Renal cortical epithelial cell (primary cell): ENCODE measurements around the gene GJB6. TPM values are rescaled to one million over a fixed set of nuclear protein-coding genes. Genes with fewer than 3 reads are reported as not detected.
A peak's percentile ranks its signal among the peaks of the same experiment; 100 is the strongest.

Experiments used
- DNase-seq: peaks from one replicate; pipeline ENCODE4 v3.0.0-alpha.2; 2011; ENCODE audit warnings: low read depth
- total RNA-seq: library from RNA; depleted of rRNA; stranded (reverse); fragments of >200 nt; gene quantifications from 2 replicates; pipeline ENCODE4 v1.2.3, GENCODE V29; 2014

The GJB6 gene
- total RNA-seq, 1 donor from 2014 or later = not detected

GRCh38 chr13:20227288-20227687, 4.8 kb downstream of the GJB6 start:
- DNase-seq = no peak

DNA sequence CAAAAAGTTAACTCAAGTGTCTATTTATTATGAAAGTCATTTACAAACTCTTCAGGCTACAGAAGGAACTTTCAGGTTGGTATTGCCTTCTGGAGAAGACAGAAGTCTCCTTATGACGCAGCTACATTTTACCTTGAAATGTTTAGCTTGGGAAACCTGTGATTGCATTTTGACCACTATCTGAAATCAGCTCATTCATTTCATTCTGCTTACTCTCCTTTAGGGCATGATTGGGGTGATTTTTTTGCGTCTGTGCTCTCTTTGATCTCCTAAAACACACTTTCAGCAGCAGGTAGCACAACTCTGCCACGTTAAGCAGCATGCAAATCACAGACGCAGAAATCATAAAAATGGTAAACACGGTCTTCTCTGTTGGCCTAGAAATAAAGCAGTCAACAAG, 9.6 kb downstream of the GJB6 start:
- no peak for DNase-seq

DNA sequence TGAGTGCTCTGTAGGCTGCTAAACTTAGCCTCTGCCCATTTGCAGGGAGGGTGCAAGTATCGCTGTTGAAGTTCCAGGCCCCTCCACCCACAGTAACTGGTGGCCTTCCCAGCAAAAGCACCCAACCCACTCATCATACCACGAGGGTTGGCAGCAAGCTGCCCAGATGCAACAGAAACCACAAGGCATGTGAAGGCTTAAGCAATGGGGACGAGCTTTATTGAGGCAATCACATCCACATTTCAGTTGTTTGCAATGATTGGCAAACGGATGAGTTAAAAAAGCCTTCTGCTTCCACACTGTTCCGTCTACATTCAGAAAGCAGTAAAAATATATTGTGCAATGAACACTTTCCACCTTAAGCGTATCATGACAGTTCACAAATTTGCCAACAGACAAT, 10.3 kb downstream of the GJB6 start:
- DNase-seq = peak; percentile 51

DNA sequence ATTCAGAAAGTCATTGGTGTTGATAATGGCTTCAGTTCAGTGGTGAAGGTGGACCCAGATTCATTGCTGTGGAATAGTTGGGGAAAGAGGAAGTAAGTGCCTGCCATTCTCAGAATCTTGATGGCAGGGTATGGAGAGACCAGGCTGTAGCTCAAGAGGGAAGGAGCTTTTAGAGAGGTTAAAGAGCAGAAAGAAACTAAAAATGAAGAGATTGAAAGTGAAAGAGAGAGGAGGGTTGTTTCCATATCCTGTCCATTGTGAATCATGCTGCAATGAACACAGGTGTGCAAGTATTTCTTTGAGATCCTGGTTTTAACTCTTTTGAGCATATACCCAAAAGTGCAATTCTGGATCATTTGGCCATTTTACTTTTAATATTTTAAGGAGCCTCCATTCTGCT, 12.5 kb downstream of the GJB6 start:
- no peak for DNase-seq

DNA sequence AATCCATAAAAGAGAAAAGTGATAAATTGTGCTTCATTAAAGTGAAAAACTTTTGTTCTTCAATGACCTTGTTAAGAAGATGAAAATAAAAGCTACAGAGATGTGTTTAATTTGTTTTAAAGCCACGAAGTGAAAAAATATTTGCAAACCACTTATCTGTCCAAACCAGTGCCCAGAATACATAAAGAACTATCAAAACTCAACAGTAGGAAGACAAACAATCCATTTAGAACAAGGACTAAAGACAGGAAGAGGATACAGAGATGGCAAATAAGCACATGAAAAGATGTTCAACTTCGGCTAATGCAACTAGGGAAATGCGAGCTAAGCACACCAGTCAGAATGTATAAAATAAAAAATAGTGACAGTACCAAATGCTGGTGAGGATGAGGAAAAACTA, 15.0 kb downstream of the GJB6 start:
- DNase-seq = no peak

DNA sequence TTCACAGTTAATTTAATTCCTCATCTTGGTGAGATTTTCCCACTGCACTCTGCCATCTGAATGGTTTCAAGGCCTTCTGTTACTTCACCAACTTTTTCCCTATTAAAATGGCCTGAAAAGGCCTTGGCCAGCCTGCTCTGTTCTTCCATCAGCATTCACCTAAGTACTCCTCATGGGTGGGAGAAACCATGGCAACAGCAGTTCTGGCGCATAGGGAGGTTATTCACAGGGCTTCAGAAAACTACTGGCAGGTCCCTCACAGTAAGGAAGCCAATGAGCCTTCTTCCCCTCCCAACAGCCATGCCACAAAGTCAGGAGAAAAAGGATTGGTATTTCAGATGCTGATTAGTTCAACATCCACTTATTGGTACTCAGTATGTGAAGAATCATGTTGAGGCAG, 22.2 kb downstream of the GJB6 start:
- DNase-seq = no peak

DNA sequence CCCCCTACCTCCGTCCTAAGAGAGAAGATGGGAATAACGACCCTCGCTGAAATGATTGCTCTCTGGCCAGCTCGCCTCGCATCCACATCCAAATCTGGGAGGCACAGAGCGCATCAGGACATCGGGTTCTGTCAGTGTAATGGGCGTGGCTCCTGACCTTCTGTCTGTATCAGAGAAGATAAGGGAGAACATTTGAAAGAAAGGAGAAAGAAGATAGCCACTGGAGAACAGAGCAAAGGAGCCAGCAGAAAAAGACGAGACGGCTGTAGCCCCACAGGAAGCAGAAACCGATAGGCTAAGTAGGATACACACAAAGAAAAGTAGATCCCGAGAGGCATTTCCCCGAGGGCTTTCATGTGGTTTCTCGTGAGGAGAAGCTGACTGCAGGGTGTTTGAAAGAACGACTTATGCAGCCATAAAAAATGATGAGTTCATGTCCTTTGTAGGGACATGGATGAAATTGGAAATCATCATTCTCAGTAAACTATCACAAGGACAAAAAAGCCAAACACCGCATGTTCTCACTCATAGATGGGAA, 25.4 kb downstream of the GJB6 start:
- no peak for DNase-seq

- DNase-seq = no peak
These were observed 25.9 kb downstream of the GJB6 start for GRCh38 chr13:20206065-20206697.

- DNase-seq = peak; percentile 81
These were observed 33.3 kb downstream of the GJB6 start for GRCh38 chr13:20198781-20199180.

DNA sequence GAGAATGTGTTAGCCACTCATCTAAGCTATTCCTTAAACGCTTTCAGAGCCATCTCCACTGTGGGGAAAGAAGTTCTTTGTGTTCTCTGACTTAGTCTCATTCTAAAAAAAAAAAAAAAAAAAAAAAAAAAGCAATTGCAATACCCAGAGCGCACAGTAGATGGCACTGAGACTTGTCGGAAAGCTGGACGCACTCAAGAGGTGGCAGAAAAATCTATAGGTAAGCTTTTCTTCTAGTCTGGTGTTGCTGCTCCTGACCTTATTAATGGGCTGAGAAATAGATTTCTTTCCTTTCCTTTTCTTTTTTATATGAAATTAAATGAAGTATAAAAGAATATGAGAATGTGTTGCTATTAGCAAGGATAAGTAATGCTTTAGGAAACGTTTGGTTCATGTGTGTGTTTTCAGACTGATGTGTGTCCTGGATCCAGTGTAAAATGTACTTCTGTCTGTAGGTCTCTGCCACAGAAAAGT, 34.7 kb downstream of the GJB6 start:
- DNase-seq = peak; percentile 66

DNA sequence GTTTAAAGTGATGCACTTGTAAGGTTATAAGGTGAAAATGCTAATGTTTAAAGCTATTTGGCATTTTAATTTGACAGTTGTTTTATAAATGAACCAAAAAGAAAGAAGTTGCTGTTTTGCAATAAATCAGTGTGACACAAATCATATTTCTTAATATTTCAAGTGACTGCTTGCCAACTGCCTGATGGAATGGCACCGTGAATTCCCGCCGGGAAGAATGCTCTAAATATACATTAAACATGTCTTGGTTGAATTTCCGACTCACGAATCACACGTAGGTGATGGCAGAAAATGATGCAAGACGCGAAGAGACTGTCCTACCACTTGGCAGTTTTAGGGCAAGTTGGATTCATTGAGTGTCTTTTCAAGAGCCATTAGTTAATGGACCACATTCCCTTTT, 36.3 kb downstream of the GJB6 start:
- no peak for DNase-seq

- DNase-seq = no peak
These were observed 38.0 kb downstream of the GJB6 start for GRCh38 chr13:20193907-20194631.

DNA sequence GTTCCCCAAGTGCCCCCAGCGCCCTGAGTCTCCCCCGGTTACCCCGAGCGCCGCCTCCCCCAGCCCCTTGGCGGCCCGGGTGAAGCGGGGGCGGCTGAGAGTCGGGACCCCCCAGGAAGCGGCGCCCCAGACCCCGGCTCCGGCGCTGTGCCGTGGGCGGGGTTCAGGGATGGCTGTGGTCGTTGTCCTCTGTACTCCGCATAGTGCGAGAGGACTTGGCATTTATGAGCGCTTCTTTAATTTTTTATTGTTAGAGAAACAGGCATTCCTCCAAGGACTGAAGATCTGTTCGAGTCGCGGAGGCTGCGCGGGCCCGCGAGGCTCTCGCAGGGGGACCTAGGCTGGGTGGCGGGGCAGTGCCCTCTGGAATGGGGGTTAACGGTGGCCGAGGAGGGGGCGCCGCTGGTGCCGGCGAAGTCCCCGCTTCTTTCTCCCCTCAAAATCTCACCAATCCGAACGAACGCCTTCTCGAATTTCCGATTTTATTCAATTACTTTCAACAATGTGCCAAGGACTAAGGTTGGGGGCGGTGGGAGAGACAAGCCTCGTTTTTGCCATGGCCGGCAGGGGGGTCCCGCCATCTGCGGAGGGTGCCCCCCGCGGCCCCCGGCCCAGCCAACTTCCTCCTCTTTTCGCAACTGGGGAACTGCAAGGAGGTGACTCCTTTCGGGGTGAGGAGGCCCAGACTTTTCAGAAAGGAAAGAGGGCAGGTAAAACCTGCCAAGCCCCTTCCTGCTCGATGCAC, 38.8 kb downstream of the GJB6 start:
- DNase-seq = no peak

DNA sequence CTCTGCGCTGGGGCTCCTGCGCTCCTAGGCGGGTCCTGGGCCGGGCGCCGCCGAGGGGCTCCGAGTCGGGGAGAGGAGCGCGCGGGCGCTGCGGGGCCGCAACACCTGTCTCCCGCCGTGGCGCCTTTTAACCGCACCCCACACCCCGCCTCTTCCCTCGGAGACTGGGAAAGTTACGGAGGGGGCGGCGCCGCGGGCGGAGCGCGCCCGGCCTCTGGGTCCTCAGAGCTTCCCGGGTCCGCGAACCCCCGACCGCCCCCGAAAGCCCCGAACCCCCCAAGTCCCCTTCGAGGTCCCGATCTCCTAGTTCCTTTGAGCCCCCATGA, 39.3 kb downstream of the GJB6 start, which contains the start of gene GJB2:
TSS of gene GJB2 (minus strand) at position 103 of the 326 bp plus-strand sequence. CDS start 3,357 bp downstream, outside the sequence.
- DNase-seq = no peak

DNA sequence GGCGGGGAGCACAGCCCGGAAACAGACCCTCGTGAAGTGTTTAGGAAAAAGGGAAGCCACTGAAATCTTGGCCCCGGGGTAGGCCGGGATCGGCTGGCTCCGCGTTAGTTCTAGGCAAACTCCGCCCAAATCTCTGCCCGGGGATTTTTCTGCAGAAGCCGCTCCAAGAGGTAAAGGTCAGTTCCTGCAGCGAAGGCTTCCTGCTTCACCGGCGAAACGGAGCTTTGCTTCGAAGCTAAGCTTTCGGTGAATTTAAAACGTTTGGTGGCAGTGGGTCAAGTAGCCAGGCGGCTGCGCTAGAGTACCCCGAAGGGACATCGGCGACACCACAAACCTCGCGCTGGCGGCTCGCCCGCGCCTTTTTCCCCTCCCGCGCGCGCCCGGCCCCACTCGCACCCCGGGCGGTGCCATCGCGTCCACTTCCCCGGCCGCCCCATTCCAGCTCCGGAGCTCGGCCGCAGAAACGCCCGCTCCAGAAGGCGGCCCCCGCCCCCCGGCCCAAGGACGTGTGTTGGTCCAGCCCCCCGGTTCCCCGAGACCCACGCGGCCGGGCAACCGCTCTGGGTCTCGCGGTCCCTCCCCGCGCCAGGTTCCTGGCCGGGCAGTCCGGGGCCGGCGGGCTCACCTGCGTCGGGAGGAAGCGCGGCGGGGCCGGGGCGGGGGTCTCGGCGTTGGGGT, 39.8 kb downstream of the GJB6 start:
- peak; percentile 32 for DNase-seq

DNA sequence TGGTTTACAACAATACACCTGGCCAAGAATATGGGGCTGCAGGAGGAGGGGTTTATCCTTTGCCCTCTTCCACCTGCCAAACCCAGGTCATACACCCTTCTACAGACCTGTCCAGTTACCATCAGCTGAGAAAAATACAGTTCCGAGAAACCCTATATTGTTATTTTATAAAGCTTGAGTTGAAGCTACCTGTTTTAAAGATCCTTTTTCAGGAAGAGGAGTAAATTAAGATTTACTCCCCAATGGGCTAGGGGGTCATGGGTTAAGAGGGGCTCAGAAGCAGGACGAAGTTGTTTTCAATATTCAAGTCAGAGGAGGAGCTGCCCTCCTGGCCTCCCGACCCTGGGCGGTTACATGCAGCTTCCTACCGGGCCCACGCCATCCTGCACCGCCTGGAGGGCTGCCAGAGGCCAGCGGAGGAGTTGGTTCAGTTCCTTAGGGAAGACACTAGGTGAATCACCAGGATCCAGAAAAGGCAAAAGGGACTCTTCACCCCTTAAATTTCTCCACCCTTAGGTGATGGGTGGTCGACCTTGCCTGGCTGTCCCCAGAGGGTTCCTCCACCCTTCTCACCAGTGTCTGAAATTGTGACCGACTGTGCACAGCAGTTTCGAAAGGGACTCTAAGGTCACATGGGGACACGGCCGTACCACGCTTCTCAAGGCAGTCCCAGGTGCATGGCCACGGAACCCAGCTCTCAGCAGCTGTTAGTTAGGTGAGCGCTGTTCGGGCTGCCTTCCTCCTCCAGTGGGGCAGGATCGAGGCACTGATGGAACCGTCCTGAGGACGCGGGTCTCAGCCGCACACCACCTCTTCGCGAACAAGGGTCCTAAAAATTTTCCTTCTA, 40.6 kb downstream of the GJB6 start:
- peak; percentile 41 for DNase-seq

DNA sequence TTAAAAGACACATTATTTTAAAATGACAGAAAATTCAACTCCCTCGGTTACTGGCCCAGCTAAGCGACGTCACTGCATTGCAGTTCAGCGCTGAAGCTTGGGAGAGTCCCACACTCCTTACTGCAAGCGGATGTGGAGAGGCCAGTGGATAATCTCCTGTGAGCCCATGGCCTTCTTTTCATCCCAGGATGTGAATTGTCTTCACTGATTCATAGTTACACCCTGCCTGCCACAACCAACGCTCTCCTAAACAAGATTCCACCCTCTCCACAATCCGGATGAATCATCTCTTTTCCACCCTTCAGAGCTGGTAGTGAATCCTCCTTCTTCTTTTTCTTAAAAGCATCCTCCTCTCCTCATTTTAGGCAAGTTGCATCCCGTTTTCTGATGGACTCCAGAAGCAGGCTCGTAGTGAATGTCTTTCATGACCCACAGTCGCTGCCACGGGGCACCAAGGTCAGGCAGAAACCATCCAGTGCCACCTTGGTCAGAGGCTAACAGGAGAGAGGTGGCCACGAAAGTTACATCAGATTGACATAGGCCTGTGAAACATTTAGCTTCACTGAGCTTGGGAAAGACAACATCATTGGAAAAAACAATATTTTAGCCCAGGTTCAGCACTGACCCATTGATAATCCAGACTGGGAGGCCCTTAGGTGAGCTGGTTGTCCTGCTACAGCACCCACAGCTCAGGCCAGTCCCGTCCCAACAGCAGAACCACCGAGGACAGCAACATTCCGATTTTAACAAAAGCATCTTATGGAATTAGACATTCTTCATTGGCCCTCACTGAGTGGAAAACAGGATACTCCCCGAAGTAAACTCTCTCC, 41.4 kb downstream of the GJB6 start:
- peak; percentile 85 for DNase-seq

- DNase-seq = peak; percentile 35
These were observed 42.0 kb downstream of the GJB6 start for GRCh38 chr13:20190076-20190475.

- no peak for DNase-seq
These were observed 43.2 kb downstream of the GJB6 start for GRCh38 chr13:20188667-20189553.
